Gastroesophageal sphincter (tissue), 4 donors: ENCODE measurements around the gene ABTB2. TPM values are rescaled to one million over a fixed set of nuclear protein-coding genes. Genes with fewer than 3 reads are reported as not detected.

ENCODE experiments used
- ATAC-seq: fragments of 150-250 bp; one replicate; pipeline ENCODE4 v1.9.1; 2016; ENCODE audit warnings: mild to moderate bottlenecking, moderate library complexity
- H3K27ac ChIP-seq, 4 donors: fragments of 200-600 bp; sonication (generic) in 3 of 4; 1 replicate in 3 of 4; 2 replicates in 1 of 4; pipeline ENCODE4 v1.5.1; 2016 to 2019
- H3K27me3 ChIP-seq: fragments of 200-600 bp; sonication (generic); one replicate; pipeline ENCODE4 v1.5.1; 2019
- H3K36me3 ChIP-seq, 2 donors: fragments of 200-600 bp; sonication (generic); one replicate each; pipeline ENCODE4 v1.5.1; 2019; ENCODE audit warnings: control low read depth in 1 of 2
- H3K4me1 ChIP-seq, 3 donors: fragments of 200-600 bp; sonication (generic); 1 replicate in 2 of 3; 2 replicates in 1 of 3; pipeline ENCODE4 v1.5.1; 2016 to 2019; ENCODE audit warnings: control low read depth in 2 of 3
- H3K4me3 ChIP-seq, 2 donors: fragments of 200-600 bp; sonication (generic); one replicate each; pipeline ENCODE4 v1.5.1; 2019; ENCODE audit warnings: mild to moderate bottlenecking in 1 of 2, moderate library complexity in 1 of 2
- H3K9me3 ChIP-seq, 3 donors: fragments of 200-600 bp; sonication (generic); one replicate each; pipeline ENCODE4 v1.5.1; 2017 to 2019; ENCODE audit warnings: control low read depth in 2 of 3
- EP300 ChIP-seq: sonication (generic); formaldehyde crosslinking; IDR thresholded peaks from one replicate; pipeline ENCODE4 v1.6.1; 2017; ENCODE audit warnings: antibody characterized with exemption, mild to moderate bottlenecking
- POLR2A ChIP-seq, 2 donors: fragments of 450-650 bp; IDR thresholded peaks; one replicate each; pipeline ENCODE4 v1.6.1; 2017; ENCODE audit warnings: antibody characterized with exemption in 2 of 2, mild to moderate bottlenecking in 2 of 2, moderate library complexity in 1 of 2
- POLR2AphosphoS5 ChIP-seq: sonication (generic); formaldehyde crosslinking; IDR thresholded peaks from one replicate; pipeline ENCODE4 v1.6.1; 2017; ENCODE audit warnings: antibody characterized with exemption
- WGBS, 2 donors: methylation state at CpG; one replicate each; pipeline ENCODE4 v1.1.5; 2018; ENCODE audit warnings: low coverage in 1 of 2; 5-methylcytosine and 5-hydroxymethylcytosine counted together
- total RNA-seq, 4 donors: library from RNA; depleted of rRNA; stranded (reverse); fragments of >200 nt; gene quantifications; one replicate each; pipeline ENCODE4 v1.1.0, GENCODE V29; 2016
- TF ChIP-seq, protein P1 (sequence below), 4 experiments: fragments of 200-600 bp in 2 of 4; fragments of 450-650 bp in 2 of 4; sonication (generic) in 1 of 4; IDR thresholded peaks; one replicate each; pipeline ENCODE4 v1.5.1; 2017 to 2019; ENCODE audit warnings: antibody characterized with exemption in 4 of 4, mild to moderate bottlenecking in 2 of 4, moderate library complexity in 2 of 4

Gene ABTB2
- total RNA-seq, 4 donors from 2014 or later: 4.1 to 11.0 (median 7.5) TPM

DNA sequence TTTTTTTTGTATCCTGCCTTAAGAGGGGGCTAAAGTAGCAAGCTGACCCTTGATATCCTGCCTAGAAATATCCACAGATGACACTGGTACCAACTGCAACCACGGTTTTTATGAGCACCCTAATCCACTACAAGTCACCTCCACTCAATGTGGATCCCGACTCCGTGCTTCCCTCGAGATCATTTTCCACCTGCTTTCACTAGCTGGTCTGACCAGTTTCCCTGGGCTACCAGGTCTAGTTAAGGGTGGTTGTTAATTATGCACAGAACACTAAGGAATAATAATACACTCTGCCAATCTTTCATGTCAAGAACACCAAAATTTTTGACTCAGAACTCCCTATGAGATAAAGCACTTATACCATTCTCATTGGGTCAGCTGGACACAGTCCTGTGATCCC lies 82.3 kb downstream of the ABTB2 start:
- no peaks in the 10 kb centered on the region for H3K9me3 ChIP-seq
- WGBS, 2 donors: 92 to 98% methylated on average over 4 of the region's 4 CpGs
- no peak for TF ChIP-seq POLR2AphosphoS5
- TF ChIP-seq EP300: no peak
- TF ChIP-seq, protein P1, sequence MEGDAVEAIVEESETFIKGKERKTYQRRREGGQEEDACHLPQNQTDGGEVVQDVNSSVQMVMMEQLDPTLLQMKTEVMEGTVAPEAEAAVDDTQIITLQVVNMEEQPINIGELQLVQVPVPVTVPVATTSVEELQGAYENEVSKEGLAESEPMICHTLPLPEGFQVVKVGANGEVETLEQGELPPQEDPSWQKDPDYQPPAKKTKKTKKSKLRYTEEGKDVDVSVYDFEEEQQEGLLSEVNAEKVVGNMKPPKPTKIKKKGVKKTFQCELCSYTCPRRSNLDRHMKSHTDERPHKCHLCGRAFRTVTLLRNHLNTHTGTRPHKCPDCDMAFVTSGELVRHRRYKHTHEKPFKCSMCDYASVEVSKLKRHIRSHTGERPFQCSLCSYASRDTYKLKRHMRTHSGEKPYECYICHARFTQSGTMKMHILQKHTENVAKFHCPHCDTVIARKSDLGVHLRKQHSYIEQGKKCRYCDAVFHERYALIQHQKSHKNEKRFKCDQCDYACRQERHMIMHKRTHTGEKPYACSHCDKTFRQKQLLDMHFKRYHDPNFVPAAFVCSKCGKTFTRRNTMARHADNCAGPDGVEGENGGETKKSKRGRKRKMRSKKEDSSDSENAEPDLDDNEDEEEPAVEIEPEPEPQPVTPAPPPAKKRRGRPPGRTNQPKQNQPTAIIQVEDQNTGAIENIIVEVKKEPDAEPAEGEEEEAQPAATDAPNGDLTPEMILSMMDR (IDR thresholded peaks at IDR 0.05): no peak
- no peak for TF ChIP-seq POLR2A (IDR thresholded peaks at IDR 0.05)
- no peaks in the 10 kb centered on the region for H3K27me3 ChIP-seq
- no peak for ATAC-seq
- peaks cover 0 to 15% (median 10%) of the 10 kb centered on the region in 3 donors for H3K4me1 ChIP-seq
- no peaks in the 10 kb centered on the region for H3K36me3 ChIP-seq
- peak overlapping the region in 3 of 4 donors; percentile 62 to 74 (median 63) for H3K27ac ChIP-seq
- no peak overlapping the region for H3K4me3 ChIP-seq

DNA sequence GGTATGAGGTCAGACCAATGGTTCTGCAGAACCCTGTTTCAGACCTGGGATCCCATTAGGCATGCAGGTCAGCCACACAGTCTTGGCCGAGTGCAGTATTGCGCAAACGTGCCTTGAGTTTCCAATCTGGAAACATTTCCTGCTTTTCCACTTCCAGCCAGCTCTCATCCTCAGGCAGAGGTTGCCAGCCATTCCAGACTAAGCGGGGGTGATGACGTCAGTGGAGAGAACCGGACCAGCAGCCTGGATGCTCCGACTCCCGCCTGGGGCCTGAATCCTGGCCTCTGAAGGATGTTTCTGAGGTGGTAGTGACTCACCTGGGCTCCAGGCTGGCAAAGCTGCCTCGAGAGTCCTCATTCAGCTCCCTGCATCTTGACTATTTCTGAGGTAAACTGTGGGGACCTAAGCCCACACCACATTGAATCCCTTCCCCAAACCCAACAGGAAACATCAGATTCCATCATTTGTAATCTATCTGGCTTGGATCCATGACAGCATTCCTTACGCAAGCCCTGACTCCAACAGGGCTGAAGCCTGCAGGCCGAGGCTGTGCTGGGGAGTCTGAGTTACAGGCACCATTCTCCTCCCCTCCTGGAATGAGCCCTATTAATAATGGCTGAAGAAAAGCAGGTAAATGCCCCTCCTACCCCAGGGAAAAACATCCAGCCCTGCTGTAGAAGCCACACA lies 83.0 kb downstream of the ABTB2 start:
- Histone ChIP-seq H3K9me3 (no peaks in the 10 kb centered on the region), H3K4me1 (peaks cover 0 to 15% (median 10%) of the 10 kb centered on the region in 3 donors), H3K4me3 (no peak overlapping the region), H3K27me3 (no peaks in the 10 kb centered on the region), H3K27ac (peak overlapping the region in 3 of 4 donors; percentile 62 to 74 (median 63)), H3K36me3 (no peaks in the 10 kb centered on the region)
- TF ChIP-seq POLR2AphosphoS5: peak; percentile 84
- TF ChIP-seq POLR2A (IDR thresholded peaks at IDR 0.05): no peak
- ATAC-seq: peak; percentile 95
- 25% methylated on average over 11 of the region's 11 CpGs; no CpG with 5 or more reads in 1 of the 2 donors for WGBS, 2 donors

DNA sequence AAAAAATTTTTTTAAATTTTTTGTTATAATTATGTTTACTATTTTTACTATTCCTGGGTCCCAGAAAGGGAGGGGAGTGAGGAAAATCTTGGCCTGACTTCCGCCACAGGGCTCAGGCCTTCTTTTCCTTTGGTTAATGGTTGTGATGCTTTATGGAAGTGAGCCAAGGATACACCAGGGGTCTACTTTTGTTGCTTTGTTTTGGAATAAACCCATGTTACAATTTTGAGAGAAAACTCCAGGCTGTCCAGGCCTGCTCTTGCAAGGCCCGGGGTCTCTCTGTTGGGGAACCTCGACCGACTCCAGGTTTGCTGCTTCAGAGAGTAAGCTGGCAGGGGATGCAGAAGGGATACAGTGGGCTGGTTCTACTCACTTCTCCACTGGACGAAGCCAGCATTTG lies 84.7 kb downstream of the ABTB2 start:
- WGBS, 2 donors: 100% methylated on average over 1 of the region's 5 CpGs
- Histone ChIP-seq H3K4me3 (no peak overlapping the region), H3K27me3 (no peaks in the 10 kb centered on the region), H3K4me1 (peaks cover 0 to 15% (median 10%) of the 10 kb centered on the region in 3 donors), H3K36me3 (no peaks in the 10 kb centered on the region), H3K9me3 (no peaks in the 10 kb centered on the region), H3K27ac (no peak overlapping the region)
- TF ChIP-seq POLR2AphosphoS5 (no peak), EP300 (no peak), POLR2A (IDR thresholded peaks at IDR 0.05) (no peak)
- TF ChIP-seq, protein P1 (IDR thresholded peaks at IDR 0.05): no peak
- ATAC-seq: no peak

DNA sequence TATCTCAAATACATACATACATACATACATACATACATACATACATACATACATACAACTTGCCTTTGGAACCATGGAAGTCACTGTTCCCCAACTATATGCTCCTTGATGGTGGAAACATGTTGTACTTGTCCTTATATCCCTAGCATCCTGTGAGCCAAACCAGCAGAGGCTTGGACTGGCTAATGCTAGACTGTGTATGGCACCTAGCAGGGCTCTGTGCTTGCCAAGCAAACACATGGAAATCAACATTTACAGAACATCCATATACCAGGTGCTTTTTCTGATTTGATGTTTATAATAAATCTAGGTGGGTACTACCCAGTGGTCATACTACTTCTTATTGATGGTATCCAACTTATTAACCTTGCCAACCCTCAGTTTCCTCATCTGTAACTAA lies 86.1 kb downstream of the ABTB2 start:
- no peak overlapping the region for H3K27ac ChIP-seq

DNA sequence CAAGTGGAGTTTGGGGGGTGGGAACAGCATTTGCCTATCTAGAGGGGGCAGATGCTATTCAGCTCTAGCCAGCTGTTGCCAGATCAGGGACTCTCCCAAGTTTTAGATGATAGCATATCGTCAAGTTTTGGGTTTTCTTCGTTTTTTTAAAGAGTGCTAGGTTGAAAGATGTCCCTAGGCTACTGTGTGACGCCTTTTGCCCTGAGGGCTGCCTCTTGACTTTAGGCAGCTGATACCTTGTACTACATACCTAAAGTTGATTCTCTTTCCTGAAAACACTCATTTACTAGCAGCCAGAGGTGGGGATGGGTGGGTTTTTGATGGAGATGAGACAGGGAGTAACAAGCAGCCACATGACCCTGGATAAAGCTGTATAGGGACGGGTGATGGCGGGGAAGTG lies 87.1 kb downstream of the ABTB2 start:
- TF ChIP-seq, protein P1 (IDR thresholded peaks at IDR 0.05): no peak
- TF ChIP-seq POLR2AphosphoS5 (no peak), POLR2A (IDR thresholded peaks at IDR 0.05) (no peak), EP300 (no peak)
- H3K4me1 ChIP-seq: peaks cover 0 to 35% (median 16%) of the 10 kb centered on the region in 3 donors
- H3K36me3 ChIP-seq: no peaks in the 10 kb centered on the region
- no peak overlapping the region for H3K27ac ChIP-seq
- H3K27me3 ChIP-seq: no peaks in the 10 kb centered on the region
- no peak overlapping the region for H3K4me3 ChIP-seq
- H3K9me3 ChIP-seq: no peaks in the 10 kb centered on the region
- ATAC-seq: no peak
- 79 to 81% methylated on average over 4 to 5 of the region's 5 CpGs for WGBS, 2 donors

More for the DNA sequence above, 86.1 kb downstream of the ABTB2 start:
- H3K4me3 ChIP-seq: no peak overlapping the region
- peaks cover 0 to 25% (median 10%) of the 10 kb centered on the region in 3 donors for H3K4me1 ChIP-seq
- H3K9me3 ChIP-seq: no peaks in the 10 kb centered on the region
- TF ChIP-seq EP300 (no peak), POLR2AphosphoS5 (no peak), POLR2A (IDR thresholded peaks at IDR 0.05) (no peak)
- TF ChIP-seq, protein P1 (IDR thresholded peaks at IDR 0.05): no peak
- no peak for ATAC-seq
- no peaks in the 10 kb centered on the region for H3K27me3 ChIP-seq
- H3K36me3 ChIP-seq: no peaks in the 10 kb centered on the region
